Measurements from ENCODE around the gene ZFYVE1.

DNA sequence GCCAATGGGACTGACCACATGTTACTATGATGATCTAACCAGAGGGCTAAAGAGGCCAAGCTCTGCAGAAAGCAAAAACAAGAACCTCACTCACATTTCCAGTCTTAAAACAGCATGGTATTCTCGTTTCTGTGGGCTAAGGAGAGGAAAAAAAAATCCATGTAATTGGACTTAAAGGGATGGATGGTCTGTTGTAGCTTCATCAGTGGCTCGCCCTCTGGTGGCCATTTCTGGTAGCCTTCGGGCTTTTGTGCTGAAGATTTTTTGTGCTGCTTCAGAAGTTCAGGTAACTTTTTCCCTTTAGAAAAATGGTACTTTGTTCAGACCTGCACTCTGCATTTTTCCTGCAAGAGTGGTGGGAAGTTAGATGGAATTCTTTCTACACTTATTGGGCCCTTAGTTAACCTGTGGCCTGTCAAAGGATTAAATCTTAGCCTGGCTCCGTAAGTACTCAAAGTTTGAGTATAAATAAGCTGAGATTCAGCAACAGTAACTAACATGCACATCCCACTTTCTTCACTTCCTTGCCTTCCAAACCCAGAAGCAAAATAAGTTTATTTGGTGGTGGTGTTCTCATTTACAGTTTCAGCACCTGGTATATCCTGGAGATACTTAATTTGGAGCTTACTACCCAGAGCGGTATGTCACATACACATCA is 78.3 kb downstream of the ZFYVE1 start:
- TF ChIP-seq EZH2 (IDR thresholded peaks at IDR 0.05; ENCODE audit: insufficient read depth, poor library complexity, severe bottlenecking), result no peak
- no peak for TF ChIP-seq EZH2phosphoT487 (IDR thresholded peaks at IDR 0.05; ENCODE audit: insufficient read depth, low read depth)
